Measurements from ENCODE around the gene OXNAD1. TPM values are rescaled to one million over a fixed set of nuclear protein-coding genes. Genes with fewer than 3 reads are reported as not detected.

The OXNAD1 gene
- total RNA-seq, 1 experiment from 2014 or later = 23.7 TPM

DNA sequence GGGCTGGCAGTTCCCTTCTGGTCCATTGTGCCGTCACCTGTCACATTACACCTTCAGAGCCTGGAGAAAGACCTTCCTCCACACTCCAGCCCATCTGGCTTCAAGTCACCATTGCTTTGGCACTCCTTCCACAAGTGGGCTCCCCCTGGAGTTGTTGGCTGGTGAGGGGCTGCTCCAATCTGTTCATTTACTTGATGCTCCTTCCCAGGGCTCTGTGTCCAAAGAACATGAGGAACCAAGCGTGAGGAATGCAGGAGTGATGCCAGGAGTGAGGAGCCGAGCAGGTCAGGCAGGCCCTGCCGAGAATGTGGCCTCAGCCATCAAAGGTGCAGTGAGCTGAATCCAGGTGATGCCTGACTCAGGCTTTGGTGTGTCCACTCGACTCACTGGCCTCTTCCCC, 57.2 kb downstream of the OXNAD1 start:
- no peak overlapping the region for H3K56ac ChIP-seq (ENCODE audit: insufficient read length, low read depth, low read length)
- H3K23me2 ChIP-seq (ENCODE audit: insufficient read length, low read depth, low read length, poor library complexity, severe bottlenecking) = no peaks in the 10 kb centered on the region
- DNase-seq = no peak
- H3K9me3 ChIP-seq (ENCODE audit: control insufficient read depth, low read depth, low read length) = no peaks in the 10 kb centered on the region
- no peak overlapping the region for H3K4me3 Mint-ChIP-seq
- no peak overlapping the region for H2BK12ac ChIP-seq (ENCODE audit: insufficient read length, low read depth, low read length)
- H3K79me2 ChIP-seq (ENCODE audit: insufficient read depth, low read length) = no peaks in the 10 kb centered on the region
- no peak overlapping the region for H3T11ph ChIP-seq (ENCODE audit: low read length)
- H3K14ac ChIP-seq (ENCODE audit: insufficient read depth, low read length) = no peak overlapping the region
- H4K5ac ChIP-seq (ENCODE audit: insufficient read length, low read depth, low read length) = no peak overlapping the region
- no peak overlapping the region for H3K4me2 ChIP-seq (ENCODE audit: insufficient read depth, insufficient read length, low read length)
- no peak overlapping the region for H2BK5ac ChIP-seq (ENCODE audit: insufficient read length, low read length)
- H4K20me1 ChIP-seq (ENCODE audit: control insufficient read depth, insufficient read depth, insufficient read length) = no peaks in the 10 kb centered on the region
- no peaks in the 10 kb centered on the region for H3K4me1 ChIP-seq (ENCODE audit: insufficient read depth, low read length)
- no peak overlapping the region for H4K91ac ChIP-seq (ENCODE audit: insufficient read length, low read depth, low read length)
- no peaks in the 10 kb centered on the region for H3K79me1 ChIP-seq (ENCODE audit: insufficient read depth, low read depth, low read length, poor library complexity, severe bottlenecking)
- peaks cover 5 to 6% of the 10 kb centered on the region in 2 experiments; a peak in 3 of 4 replicates for H3K4me1 Mint-ChIP-seq
- no peak overlapping the region for H2BK120ac ChIP-seq (ENCODE audit: low read depth, low read length, poor library complexity, severe bottlenecking)
- H3K18ac ChIP-seq (ENCODE audit: insufficient read length, low read depth, low read length) = no peak overlapping the region
- no CpG with 5 or more reads among the region's 5 CpGs for WGBS (ENCODE audit: extremely low coverage, insufficient read length, low lambda C conversion rate)
- no peaks in the 10 kb centered on the region for H3K27me3 ChIP-seq (ENCODE audit: insufficient read depth, low read length)
- H3K9ac ChIP-seq (ENCODE audit: extremely low read depth, insufficient read length, low read length) = no peak overlapping the region
- peaks cover 2 to 19% (median 7%) of the 10 kb centered on the region in 3 experiments; a peak in 5 of 7 replicates for H3K36me3 Mint-ChIP-seq (ENCODE audit: insufficient read depth in 1 of 3, low read depth in 3 of 3)
- no peaks in the 10 kb centered on the region for H3K9me3 Mint-ChIP-seq
- H4K8ac ChIP-seq (replicated peaks; ENCODE audit: insufficient read length, low read depth, low read length) = no peak overlapping the region
- H2AK5ac ChIP-seq (ENCODE audit: insufficient read length, low read length) = no peak overlapping the region
- no peak overlapping the region for H2AFZ ChIP-seq (ENCODE audit: low read length)
- no peak overlapping the region for H2BK20ac ChIP-seq (ENCODE audit: low read depth, low read length, poor library complexity, severe bottlenecking)
- no peak overlapping the region for H3K27ac ChIP-seq (ENCODE audit: insufficient read length, low read depth, low read length)
- H3K27ac Mint-ChIP-seq = no peak overlapping the region
- TF ChIP-seq, protein P1, sequence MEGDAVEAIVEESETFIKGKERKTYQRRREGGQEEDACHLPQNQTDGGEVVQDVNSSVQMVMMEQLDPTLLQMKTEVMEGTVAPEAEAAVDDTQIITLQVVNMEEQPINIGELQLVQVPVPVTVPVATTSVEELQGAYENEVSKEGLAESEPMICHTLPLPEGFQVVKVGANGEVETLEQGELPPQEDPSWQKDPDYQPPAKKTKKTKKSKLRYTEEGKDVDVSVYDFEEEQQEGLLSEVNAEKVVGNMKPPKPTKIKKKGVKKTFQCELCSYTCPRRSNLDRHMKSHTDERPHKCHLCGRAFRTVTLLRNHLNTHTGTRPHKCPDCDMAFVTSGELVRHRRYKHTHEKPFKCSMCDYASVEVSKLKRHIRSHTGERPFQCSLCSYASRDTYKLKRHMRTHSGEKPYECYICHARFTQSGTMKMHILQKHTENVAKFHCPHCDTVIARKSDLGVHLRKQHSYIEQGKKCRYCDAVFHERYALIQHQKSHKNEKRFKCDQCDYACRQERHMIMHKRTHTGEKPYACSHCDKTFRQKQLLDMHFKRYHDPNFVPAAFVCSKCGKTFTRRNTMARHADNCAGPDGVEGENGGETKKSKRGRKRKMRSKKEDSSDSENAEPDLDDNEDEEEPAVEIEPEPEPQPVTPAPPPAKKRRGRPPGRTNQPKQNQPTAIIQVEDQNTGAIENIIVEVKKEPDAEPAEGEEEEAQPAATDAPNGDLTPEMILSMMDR (conservative IDR thresholded peaks at IDR 0.05) = no peak
- H2BK15ac ChIP-seq (ENCODE audit: low read depth, low read length) = no peak overlapping the region
- no peak overlapping the region for H3K23ac ChIP-seq (ENCODE audit: insufficient read length, low read depth, low read length)
- no peak overlapping the region for H3K4ac ChIP-seq (ENCODE audit: low read depth, low read length)
- no peaks in the 10 kb centered on the region; the same call in 1 of the 2 replicates for H3K27me3 Mint-ChIP-seq (ENCODE audit: low read depth)
